CD14-positive monocyte (primary cell): Measurements from ENCODE around the gene BEGAIN. TPM values are rescaled to one million over a fixed set of nuclear protein-coding genes. Genes with fewer than 3 reads are reported as not detected.

ENCODE experiments used
- DNase-seq, 3 donors: peaks; one replicate each; pipeline ENCODE4 v3.0.0-alpha.2; 2011 to 2022
- H2AFZ ChIP-seq: 2 replicates; pipeline ENCODE4 v1.6.0; 2012; ENCODE audit warnings: mild to moderate bottlenecking, low read depth, low read length, inconsistent platforms; ENCODE audit not compliant: insufficient read depth, poor library complexity, severe bottlenecking
- H3K27ac ChIP-seq, 2 donors: 1 replicate in 1 of 2; 2 replicates in 1 of 2; pipeline ENCODE4 v1.5.1; 2012 to 2013; ENCODE audit warnings: low read length in 2 of 2, control low read depth in 1 of 2, inconsistent platforms in 1 of 2, low read depth in 1 of 2, mild to moderate bottlenecking in 1 of 2
- H3K27me3 ChIP-seq, 2 donors: one replicate each; pipeline versions ENCODE4 v1.6.0 to v1.6.1; 2011 to 2013; ENCODE audit warnings: low read length in 2 of 2; ENCODE audit not compliant: control insufficient read depth in 2 of 2, insufficient read depth in 2 of 2
- H3K36me3 ChIP-seq, 2 donors: replicated peaks in 1 of 2; 1 replicate in 1 of 2; 2 replicates in 1 of 2; pipeline versions ENCODE4 v1.5.1 to v1.6.1; 2012 to 2013; ENCODE audit warnings: low read length in 2 of 2, control low read depth in 1 of 2, inconsistent platforms in 1 of 2, mild to moderate bottlenecking in 1 of 2; ENCODE audit not compliant: insufficient read depth in 2 of 2, control insufficient read depth in 1 of 2
- H3K4me1 ChIP-seq, 2 donors: 1 replicate in 1 of 2; 2 replicates in 1 of 2; pipeline versions ENCODE4 v1.5.1 to v1.6.1; 2012 to 2013; ENCODE audit warnings: low read length in 2 of 2, control low read depth in 1 of 2, inconsistent platforms in 1 of 2, mild to moderate bottlenecking in 1 of 2, moderate library complexity in 1 of 2; ENCODE audit not compliant: insufficient read depth in 2 of 2, control insufficient read depth in 1 of 2
- H3K4me2 ChIP-seq: replicated peaks from 2 replicates; pipeline ENCODE3; 2012; ENCODE audit warnings: low read length, moderate library complexity, mild to moderate bottlenecking; ENCODE audit not compliant: poor library complexity, severe bottlenecking; ENCODE audit errors: extremely low read depth
- H3K4me3 ChIP-seq, 3 experiments: fragments of 200-600 bp in 1 of 3; sonication (generic) in 1 of 3; replicated peaks in 1 of 3; 1 replicate in 2 of 3; 2 replicates in 1 of 3; pipeline ENCODE4 v1.5.1; 2011 to 2013; ENCODE audit warnings: low read length in 3 of 3, mild to moderate bottlenecking in 3 of 3, control low read depth in 2 of 3, low read depth in 2 of 3, inconsistent platforms in 1 of 3, moderate library complexity in 1 of 3
- H3K79me2 ChIP-seq: 2 replicates; pipeline ENCODE4 v1.6.0; 2012; ENCODE audit warnings: mild to moderate bottlenecking, control low read depth, inconsistent platforms, low read length, moderate library complexity; ENCODE audit not compliant: insufficient read depth
- H3K9ac ChIP-seq: 2 replicates; pipeline ENCODE4 v1.6.0; 2017; ENCODE audit warnings: low read length, mild to moderate bottlenecking; ENCODE audit not compliant: insufficient read depth, poor library complexity, severe bottlenecking
- H3K9me3 ChIP-seq, 2 donors: replicated peaks in 1 of 2; 1 replicate in 1 of 2; 2 replicates in 1 of 2; pipeline versions ENCODE4 v1.5.1 to v1.6.1; 2012 to 2013; ENCODE audit warnings: low read length in 2 of 2, control low read depth in 1 of 2; ENCODE audit not compliant: control insufficient read depth in 1 of 2, insufficient read depth in 1 of 2
- H4K20me1 ChIP-seq: 2 replicates; pipeline ENCODE4 v1.6.0; 2012; ENCODE audit warnings: mild to moderate bottlenecking, low read length, control low read depth, moderate library complexity; ENCODE audit not compliant: insufficient read depth
- H3K27ac Mint-ChIP-seq, 7 donors: one replicate each; pipeline ENCODE4 v1.8.0; 2020; ENCODE audit warnings: mild to moderate bottlenecking in 7 of 7, mixed read lengths in 7 of 7, moderate library complexity in 6 of 7, inconsistent platforms in 2 of 7
- H3K27me3 Mint-ChIP-seq, 3 donors: one replicate each; pipeline ENCODE4 v1.8.0; 2021 to 2022; ENCODE audit warnings: low read depth in 3 of 3, mild to moderate bottlenecking in 3 of 3, mixed read lengths in 3 of 3, moderate library complexity in 3 of 3, inconsistent platforms in 1 of 3
- H3K36me3 Mint-ChIP-seq, 2 donors: one replicate each; pipeline ENCODE4 v1.8.0; 2020; ENCODE audit warnings: mixed read lengths in 2 of 2, inconsistent platforms in 1 of 2, mild to moderate bottlenecking in 1 of 2
- H3K4me1 Mint-ChIP-seq: one replicate; pipeline ENCODE4 v1.8.0; 2020; ENCODE audit warnings: mild to moderate bottlenecking, mixed read lengths
- H3K4me3 Mint-ChIP-seq, 2 donors: one replicate each; pipeline ENCODE4 v1.8.0; 2020; ENCODE audit warnings: mild to moderate bottlenecking in 2 of 2, mixed read lengths in 2 of 2, moderate library complexity in 1 of 2
- H3K9me3 Mint-ChIP-seq, 7 donors: one replicate each; pipeline ENCODE4 v1.8.0; 2020 to 2022; ENCODE audit warnings: mixed read lengths in 7 of 7, mild to moderate bottlenecking in 6 of 7, moderate library complexity in 6 of 7, inconsistent platforms in 2 of 7
- CTCF ChIP-seq: fragments of 200-600 bp; IDR thresholded peaks from one replicate; pipeline ENCODE4 v1.8.0; 2022; ENCODE audit warnings: antibody characterized with exemption, mild to moderate bottlenecking
- WGBS: methylation state at CpG from one replicate; pipeline ENCODE4 v1.1.5; 2013; ENCODE audit warnings: missing lambda C conversion rate; ENCODE audit not compliant: insufficient coverage; 5-methylcytosine and 5-hydroxymethylcytosine counted together
- intact Hi-C, 2 donors: fragments of 100-400 bp; cut with micrococcal nuclease; formaldehyde crosslinking; loops; one replicate each; pipeline versions ENCODE4 v1.15.0 to v1.15.1; 2023
- polyA plus RNA-seq, 3 donors: library from polyadenylated mRNA; depleted of rRNA in 1 of 3; unstranded in 2 of 3; stranded (reverse) in 1 of 3; fragments of 300-500 nt in 2 of 3; fragments of >200 nt in 1 of 3; fragmentation: Illumina TruSeq in 2 of 3; gene quantifications; 1 replicate in 2 of 3; 2 replicates in 1 of 3; pipeline ENCODE4 v1.2.3, GENCODE V29; 2012 to 2021

Gene BEGAIN
- polyA plus RNA-seq, 3 donors = 0.25 to 0.45 TPM; not detected in 1

- Mint-ChIP-seq H3K27me3 (peaks cover 4 to 27% (median 23%) of the 10 kb centered on the region in 3 donors), H3K4me1 (peaks cover 45% of the 10 kb centered on the region), H3K36me3 (peaks cover 0 to 3% of the 10 kb centered on the region in 2 donors), H3K9me3 (peaks cover 0 to 2% (median 0%) of the 10 kb centered on the region in 7 donors), H3K4me3 (peak overlapping the region in 1 of 2 donors; percentile 4), H3K27ac (peak overlapping the region in 4 of 7 donors; percentile 5 to 85 (median 59))
- WGBS = 95% methylated on average over 21 of the region's 24 CpGs
- H3K79me2 ChIP-seq = no peaks in the 10 kb centered on the region
- no peak overlapping the region for H2AFZ ChIP-seq
- DNase-seq = no peak
- H3K9ac ChIP-seq = no peak overlapping the region
- no peak overlapping the region for H3K27ac ChIP-seq
- no peaks in the 10 kb centered on the region for H3K9me3 ChIP-seq
- no peaks in the 10 kb centered on the region for H4K20me1 ChIP-seq
- no peak overlapping the region for H3K4me2 ChIP-seq
- no peak for TF ChIP-seq CTCF
- no peak overlapping the region for H3K4me3 ChIP-seq
- H3K36me3 ChIP-seq = no peaks in the 10 kb centered on the region
- H3K4me1 ChIP-seq = peaks cover 41 to 49% of the 10 kb centered on the region in 2 donors
- no peaks in the 10 kb centered on the region for H3K27me3 ChIP-seq
- intact Hi-C loops = no loop called here
These were observed 31.6 kb downstream of the BEGAIN start for GRCh38 chr14:100555436-100556139.

GRCh38 chr14:100554696-100555320, 32.4 kb downstream of the BEGAIN start:
- Mint-ChIP-seq H3K27ac (peak overlapping the region; percentile 46 to 97 (median 86)), H3K4me3 (peak overlapping the region; percentile 37 to 67), H3K36me3 (peaks cover 0 to 3% of the 10 kb centered on the region in 2 donors), H3K9me3 (peaks cover 0 to 2% (median 0%) of the 10 kb centered on the region in 7 donors), H3K4me1 (peaks cover 45% of the 10 kb centered on the region), H3K27me3 (peaks cover 4 to 31% (median 25%) of the 10 kb centered on the region in 3 donors)
- H3K79me2 ChIP-seq = no peaks in the 10 kb centered on the region
- H3K4me1 ChIP-seq = peaks cover 41 to 49% of the 10 kb centered on the region in 2 donors
- TF ChIP-seq CTCF = no peak
- DNase-seq = no peak
- H4K20me1 ChIP-seq = no peaks in the 10 kb centered on the region
- H3K27me3 ChIP-seq = no peaks in the 10 kb centered on the region
- H3K27ac ChIP-seq = peak overlapping the region in 1 of 2 donors; percentile 15
- H3K4me2 ChIP-seq = no peak overlapping the region
- H3K9me3 ChIP-seq = no peaks in the 10 kb centered on the region
- WGBS = 91% methylated on average over 17 of the region's 17 CpGs
- no peak overlapping the region for H2AFZ ChIP-seq
- intact Hi-C loops = no loop called here
- H3K36me3 ChIP-seq = no peaks in the 10 kb centered on the region
- no peak overlapping the region for H3K9ac ChIP-seq
- H3K4me3 ChIP-seq = no peak overlapping the region
